HCT116 (cell line): Measurements from ENCODE around the gene CLCN1. TPM values are rescaled to one million over a fixed set of nuclear protein-coding genes. Genes with fewer than 3 reads are reported as not detected.

Experiments
- ATAC-seq: fragments of 200-7000 bp; cut with Tn5 transposase; 2 replicates; pipeline ENCODE4 v1.9.1; 2020; ENCODE audit warnings: mild to moderate bottlenecking, moderate library complexity
- BruUV-seq: library from RNA; stranded (reverse); fragments of 400-500 nt; replicated peaks from 2 replicates; lab custom pipeline; 2021; lab: Mats Ljungman, UMichigan
- CTCF ChIA-PET: fragments of 300-600 bp; sonication (Branson Sonifier 250); formaldehyde crosslinking; loops from one replicate; lab custom pipeline; 2021; ENCODE audit warnings: antibody characterized with exemption; lab: Charles Lee
- POLR2A ChIA-PET: fragments of 300-600, 350-600 bp; sonication (Branson Sonifier 250); formaldehyde crosslinking; loops from one replicate; lab custom pipeline; 2021; ENCODE audit warnings: antibody characterized with exemption; lab: Charles Lee
- RAD21 ChIA-PET, 2 experiments: fragments of 300-600 bp; sonication (Branson Sonifier 250); formaldehyde crosslinking; loops; one replicate each; lab custom pipeline; 2023; ENCODE audit warnings: low total read pairs in 2 of 2; ENCODE audit not compliant: uncharacterized antibody in 2 of 2, unreplicated experiment in 2 of 2, low non-redundant PET in 1 of 2; lab: Charles Lee
- DNase-seq: peaks from one replicate; pipeline ENCODE4 v3.0.0-alpha.2; 2010; ENCODE audit warnings: low read depth, low spot score
- H2AFZ ChIP-seq: fragments of 200-600 bp; shearing (Covaris generic), sonication (generic); 2 replicates; pipeline ENCODE4 v1.6.1; 2017; ENCODE audit warnings: low read depth, mixed run types, mixed read lengths, antibody characterized with exemption, low read length; ENCODE audit not compliant: poor library complexity, severe bottlenecking
- H3K27ac ChIP-seq: 2 replicates; pipeline ENCODE4 v1.5.1; 2012; ENCODE audit warnings: low read depth, low read length
- H3K27me3 ChIP-seq: fragments of 200-600 bp; sonication (generic); 2 replicates; pipeline ENCODE4 v1.6.1; 2016; ENCODE audit warnings: mixed run types, low read length, mixed read lengths; ENCODE audit not compliant: insufficient read depth
- H3K36me3 ChIP-seq, 2 experiments: fragments of 200-500 bp in 1 of 2; fragments of 200-600 bp in 1 of 2; sonication (Bioruptor generic) in 1 of 2; sonication (generic) in 1 of 2; 2 replicates each; pipeline versions ENCODE4 v1.5.1 to v1.6.1; 2014 to 2016; ENCODE audit warnings: low read length in 2 of 2, inconsistent platforms in 1 of 2, mixed read lengths in 1 of 2, mixed run types in 1 of 2; ENCODE audit not compliant: insufficient read depth in 2 of 2, control insufficient read depth in 1 of 2
- H3K4me1 ChIP-seq, 2 experiments: fragments of 200-600 bp in 1 of 2; sonication (generic) in 1 of 2; 2 replicates each; pipeline versions ENCODE4 v1.5.1 to v1.6.1; 2012 to 2017; ENCODE audit warnings: low read length in 2 of 2, inconsistent platforms in 1 of 2, mild to moderate bottlenecking in 1 of 2, mixed read lengths in 1 of 2, mixed run types in 1 of 2, moderate library complexity in 1 of 2; ENCODE audit not compliant: insufficient read depth in 2 of 2, control insufficient read depth in 1 of 2
- H3K4me2 ChIP-seq: fragments of 200-600 bp; sonication (generic); 2 replicates; pipeline ENCODE4 v1.6.1; 2017; ENCODE audit warnings: mixed run types, low read length, mixed read lengths
- H3K4me3 ChIP-seq, 2 experiments: fragments of 200-600 bp in 1 of 2; sonication (generic) in 1 of 2; replicated peaks in 1 of 2; 2 replicates each; pipeline ENCODE4 v1.5.1; 2011 to 2016; ENCODE audit warnings: low read length in 2 of 2, control low read depth in 1 of 2, low read depth in 1 of 2, mild to moderate bottlenecking in 1 of 2, mixed read lengths in 1 of 2, mixed run types in 1 of 2
- H3K79me2 ChIP-seq: fragments of 200-600 bp; sonication (generic); 2 replicates; pipeline ENCODE4 v1.6.1; 2017; ENCODE audit warnings: mild to moderate bottlenecking, mixed run types, low read length, moderate library complexity, mixed read lengths; ENCODE audit not compliant: insufficient read depth
- H3K9ac ChIP-seq: fragments of 200-600 bp; sonication (generic); 2 replicates; pipeline ENCODE4 v1.6.1; 2016; ENCODE audit warnings: low read length, mixed read lengths
- H3K9me2 ChIP-seq: fragments of 200-600 bp; sonication (generic), shearing (Covaris generic); 2 replicates; pipeline ENCODE4 v1.6.1; 2017; ENCODE audit warnings: mixed run types, mild to moderate bottlenecking, moderate library complexity; ENCODE audit not compliant: insufficient read depth
- H3K9me3 ChIP-seq, 2 experiments: fragments of 200-500 bp in 1 of 2; fragments of 200-600 bp in 1 of 2; sonication (Bioruptor generic) in 1 of 2; sonication (generic) in 1 of 2; 2 replicates each; pipeline ENCODE4 v1.6.1; 2014 to 2017; ENCODE audit warnings: low read length in 2 of 2, mixed read lengths in 2 of 2, inconsistent platforms in 1 of 2, low read depth in 1 of 2, mild to moderate bottlenecking in 1 of 2, mixed run types in 1 of 2, moderate library complexity in 1 of 2; ENCODE audit not compliant: control insufficient read depth in 1 of 2, insufficient read depth in 1 of 2
- H4K20me1 ChIP-seq: fragments of 200-600 bp; sonication (generic), shearing (Covaris generic); 2 replicates; pipeline ENCODE4 v1.6.1; 2017; ENCODE audit warnings: mixed run types, mild to moderate bottlenecking, moderate library complexity; ENCODE audit not compliant: insufficient read depth
- CBX3 ChIP-seq: IDR thresholded peaks from 2 replicates; pipeline ENCODE4 v1.6.1; 2012; ENCODE audit warnings: low read depth
- CEBPB ChIP-seq: IDR thresholded peaks from 2 replicates; pipeline ENCODE4 v1.6.1; 2012; ENCODE audit warnings: low read depth
- EZH2 ChIP-seq: fragments of 200-600 bp; sonication (generic); IDR thresholded peaks from 2 replicates; pipeline ENCODE4 v1.6.1; 2017; ENCODE audit warnings: antibody characterized with exemption, mixed run types
- JUND ChIP-seq: IDR thresholded peaks from 2 replicates; pipeline ENCODE4 v1.6.1; 2012
- POLR2AphosphoS5 ChIP-seq: IDR thresholded peaks from 2 replicates; pipeline ENCODE4 v1.6.1; 2011; ENCODE audit warnings: mild to moderate bottlenecking, low read depth, low read length, moderate library complexity
- SIN3A ChIP-seq: IDR thresholded peaks from 2 replicates; pipeline ENCODE4 v1.6.1; 2012; ENCODE audit warnings: low read depth
- SP1 ChIP-seq: IDR thresholded peaks from 2 replicates; pipeline ENCODE4 v1.6.1; 2012; ENCODE audit warnings: low read depth
- TCF7L2 ChIP-seq: IDR thresholded peaks from 2 replicates; pipeline ENCODE4 v1.7.0; 2011; ENCODE audit warnings: borderline replicate concordance, inconsistent platforms; ENCODE audit not compliant: insufficient read depth, insufficient read length; ENCODE audit errors: extremely low read depth
- ZNF274 ChIP-seq: fragments of 200-500 bp; sonication (Bioruptor generic); IDR thresholded peaks from 2 replicates; pipeline ENCODE4 v1.6.1; 2014; ENCODE audit warnings: mild to moderate bottlenecking, low read depth, low read length, inconsistent platforms
- intact Hi-C: fragments of 100-400 bp; cut with micrococcal nuclease; formaldehyde crosslinking; loops from 2 replicates; pipeline ENCODE4 v1.10.0; 2022
- total RNA-seq: library from RNA; stranded (reverse); gene quantifications from one replicate; pipeline ENCODE4 v1.2.1, GENCODE V29; 2021; ENCODE audit not compliant: unreplicated experiment
- TF ChIP-seq, protein P1 (sequence below), 3 experiments: fragments of 200-600 bp in 1 of 3; sonication (generic) in 1 of 3; IDR thresholded peaks in 2 of 3; conservative IDR thresholded peaks in 1 of 3; 2 replicates each; pipeline ENCODE4 v1.5.1; 2012 to 2017; ENCODE audit warnings: low read depth in 2 of 3, low read length in 2 of 3, antibody characterized with exemption in 1 of 3, borderline replicate concordance in 1 of 3, control low read depth in 1 of 3, mild to moderate bottlenecking in 1 of 3, mixed read lengths in 1 of 3, mixed run types in 1 of 3, moderate library complexity in 1 of 3; ENCODE audit not compliant: insufficient read depth in 1 of 3
- TF ChIP-seq, protein P2 (sequence below): IDR thresholded peaks from 2 replicates; pipeline ENCODE4 v1.6.1; 2012
- TF ChIP-seq, protein P3 (sequence below): IDR thresholded peaks from 2 replicates; pipeline ENCODE4 v1.6.1; 2011; ENCODE audit warnings: mild to moderate bottlenecking, low read length, moderate library complexity; ENCODE audit not compliant: insufficient replicate concordance; ENCODE audit errors: extremely low read depth

CLCN1 gene
- total RNA-seq, 1 experiment from 2014 or later, result 0.47 TPM

- intact Hi-C loops, result loop anchor here (2.0 kb wide), 1 partner anchor 21 kb away; no protein-coding TSS in a partner anchor
- DNase-seq, result no peak
These were observed 30.5 kb upstream of the CLCN1 start for GRCh38 chr7:143285470-143285778.

More at GRCh38 chr7:143285470-143285778, 30.5 kb upstream of the CLCN1 start:
- Histone ChIP-seq H3K79me2 (peaks cover 22% of the 10 kb centered on the region), H3K9me2 (no peaks in the 10 kb centered on the region), H3K4me2 (peak overlapping the region; percentile 86), H3K27me3 (no peaks in the 10 kb centered on the region), H2AFZ (peak overlapping the region; percentile 80), H3K36me3 (peaks cover 0 to 4% of the 10 kb centered on the region in 2 experiments; a peak in 1 of 4 replicates), H3K9me3 (no peaks in the 10 kb centered on the region; a peak in 1 of 4 replicates), H3K4me3 (peak overlapping the region; percentile 40 to 53), H3K9ac (peak overlapping the region; percentile 46)
- ChIA-PET CTCF (no interaction called here), POLR2A (no interaction called here)
- BruUV-seq, result no TSS peak
- ATAC-seq, result peak; percentile 56
- TF ChIP-seq TCF7L2 (no peak), SP1 (peak; percentile 52; the same call in 1 of the 2 replicates), ZNF274 (no peak), SIN3A (peak; percentile 38; the same call in 1 of the 2 replicates), POLR2AphosphoS5 (0 out of 2 replicates have a peak, but pooled peaks have one; percentile 28), EZH2 (no peak), CEBPB (no peak), JUND (no peak), CBX3 (0 out of 2 replicates have a peak, but pooled peaks have one; percentile 29)
- TF ChIP-seq, protein P1, sequence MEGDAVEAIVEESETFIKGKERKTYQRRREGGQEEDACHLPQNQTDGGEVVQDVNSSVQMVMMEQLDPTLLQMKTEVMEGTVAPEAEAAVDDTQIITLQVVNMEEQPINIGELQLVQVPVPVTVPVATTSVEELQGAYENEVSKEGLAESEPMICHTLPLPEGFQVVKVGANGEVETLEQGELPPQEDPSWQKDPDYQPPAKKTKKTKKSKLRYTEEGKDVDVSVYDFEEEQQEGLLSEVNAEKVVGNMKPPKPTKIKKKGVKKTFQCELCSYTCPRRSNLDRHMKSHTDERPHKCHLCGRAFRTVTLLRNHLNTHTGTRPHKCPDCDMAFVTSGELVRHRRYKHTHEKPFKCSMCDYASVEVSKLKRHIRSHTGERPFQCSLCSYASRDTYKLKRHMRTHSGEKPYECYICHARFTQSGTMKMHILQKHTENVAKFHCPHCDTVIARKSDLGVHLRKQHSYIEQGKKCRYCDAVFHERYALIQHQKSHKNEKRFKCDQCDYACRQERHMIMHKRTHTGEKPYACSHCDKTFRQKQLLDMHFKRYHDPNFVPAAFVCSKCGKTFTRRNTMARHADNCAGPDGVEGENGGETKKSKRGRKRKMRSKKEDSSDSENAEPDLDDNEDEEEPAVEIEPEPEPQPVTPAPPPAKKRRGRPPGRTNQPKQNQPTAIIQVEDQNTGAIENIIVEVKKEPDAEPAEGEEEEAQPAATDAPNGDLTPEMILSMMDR (IDR thresholded peaks at IDR 0.05 in 2 of 3, conservative IDR thresholded peaks at IDR 0.05 in 1 of 3; ENCODE audit: borderline replicate concordance in 1 of 3, insufficient read depth in 1 of 3, low read depth in 2 of 3, low read length in 2 of 3), result no peak
- TF ChIP-seq, protein P2, sequence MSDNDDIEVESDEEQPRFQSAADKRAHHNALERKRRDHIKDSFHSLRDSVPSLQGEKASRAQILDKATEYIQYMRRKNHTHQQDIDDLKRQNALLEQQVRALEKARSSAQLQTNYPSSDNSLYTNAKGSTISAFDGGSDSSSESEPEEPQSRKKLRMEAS, result peak; percentile 36
- TF ChIP-seq, protein P3, sequence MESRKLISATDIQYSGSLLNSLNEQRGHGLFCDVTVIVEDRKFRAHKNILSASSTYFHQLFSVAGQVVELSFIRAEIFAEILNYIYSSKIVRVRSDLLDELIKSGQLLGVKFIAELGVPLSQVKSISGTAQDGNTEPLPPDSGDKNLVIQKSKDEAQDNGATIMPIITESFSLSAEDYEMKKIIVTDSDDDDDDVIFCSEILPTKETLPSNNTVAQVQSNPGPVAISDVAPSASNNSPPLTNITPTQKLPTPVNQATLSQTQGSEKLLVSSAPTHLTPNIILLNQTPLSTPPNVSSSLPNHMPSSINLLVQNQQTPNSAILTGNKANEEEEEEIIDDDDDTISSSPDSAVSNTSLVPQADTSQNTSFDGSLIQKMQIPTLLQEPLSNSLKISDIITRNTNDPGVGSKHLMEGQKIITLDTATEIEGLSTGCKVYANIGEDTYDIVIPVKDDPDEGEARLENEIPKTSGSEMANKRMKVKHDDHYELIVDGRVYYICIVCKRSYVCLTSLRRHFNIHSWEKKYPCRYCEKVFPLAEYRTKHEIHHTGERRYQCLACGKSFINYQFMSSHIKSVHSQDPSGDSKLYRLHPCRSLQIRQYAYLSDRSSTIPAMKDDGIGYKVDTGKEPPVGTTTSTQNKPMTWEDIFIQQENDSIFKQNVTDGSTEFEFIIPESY, result no peak
- TF ChIP-seq, all 23 proteins: peak for 5
- RAD21 ChIA-PET, result no interaction called here
- H3K27ac ChIP-seq, result peak overlapping the region; percentile 51
- no peaks in the 10 kb centered on the region for H4K20me1 ChIP-seq
- peaks cover 27 to 57% of the 10 kb centered on the region in 2 experiments for H3K4me1 ChIP-seq
